ENCODE results near the gene RUVBL2. TPM values are rescaled to one million over a fixed set of nuclear protein-coding genes. Genes with fewer than 3 reads are reported as not detected.
"Not testable (repeated sequence)": the region's sequence is repeated elsewhere in the genome, so short reads cannot be mapped to it uniquely, and the experiment has no call there.

Gene RUVBL2
- total and polyA plus RNA-seq, 4 donors: 29.6 to 80.1 (median 49.6) TPM

GRCh38 chr19:49020931-49021895 is 27.5 kb downstream of the RUVBL2 start:
- no peak overlapping the region for H3K27ac ChIP-seq (ENCODE audit: low read depth in 1 of 2, low read length in 2 of 2)
- TF ChIP-seq RAD21 (IDR thresholded peaks at IDR 0.05) (no peak), ATF3 (IDR thresholded peaks at IDR 0.05) (no peak), EGR1 (IDR thresholded peaks at IDR 0.05; ENCODE audit: low read depth in 2 of 2) (no peak), HNF4A (conservative IDR thresholded peaks at IDR 0.05) (no peak), SP1 (IDR thresholded peaks at IDR 0.05) (no peak), HNF4G (IDR thresholded peaks at IDR 0.05) (no peak), FOXA1 (IDR thresholded peaks at IDR 0.05) (no peak), JUND (IDR thresholded peaks at IDR 0.05) (no peak), MAX (IDR thresholded peaks at IDR 0.05) (no peak), YY1 (IDR thresholded peaks at IDR 0.05) (no peak), RXRA (IDR thresholded peaks at IDR 0.05) (no peak), NR2F2 (IDR thresholded peaks at IDR 0.05) (no peak), FOXA2 (IDR thresholded peaks at IDR 0.05) (no peak)
- DNase-seq (ENCODE audit: low spot score): no peak
- no peak overlapping the region for H3K9ac ChIP-seq (ENCODE audit: low read depth in 1 of 2, low read length in 2 of 2)
- no peaks in the 10 kb centered on the region for H3K27me3 ChIP-seq (ENCODE audit: control insufficient read depth in 4 of 4, insufficient read depth in 4 of 4, low read length in 3 of 4)
- peaks cover 0 to under 1% (median 0%) of the 10 kb centered on the region in 4 donors for H3K36me3 ChIP-seq (ENCODE audit: control insufficient read depth in 4 of 4, insufficient read depth in 3 of 4, low read depth in 1 of 4, low read length in 3 of 4)
- H3K9me3 ChIP-seq (ENCODE audit: control insufficient read depth in 4 of 4, low read length in 3 of 4): no peaks in the 10 kb centered on the region
- 50% methylated on average over 16 of the region's 16 CpGs for WGBS
- H3K4me1 ChIP-seq (ENCODE audit: control insufficient read depth in 4 of 4, insufficient read depth in 4 of 4, low read length in 3 of 4): peaks cover 5 to 22% (median 16%) of the 10 kb centered on the region in 4 donors
- no peak overlapping the region for H3K4me3 ChIP-seq (ENCODE audit: low read depth in 1 of 3, low read length in 3 of 3)

- 90% methylated on average over 9 of the region's 9 CpGs for WGBS
- Histone ChIP-seq H3K9me3 (ENCODE audit: control insufficient read depth in 4 of 4, low read length in 3 of 4) (no peaks in the 10 kb centered on the region), H3K4me3 (ENCODE audit: low read depth in 1 of 3, low read length in 3 of 3) (no peak overlapping the region), H3K36me3 (ENCODE audit: control insufficient read depth in 4 of 4, insufficient read depth in 3 of 4, low read depth in 1 of 4, low read length in 3 of 4) (no peaks in the 10 kb centered on the region), H3K27me3 (ENCODE audit: control insufficient read depth in 4 of 4, insufficient read depth in 4 of 4, low read length in 3 of 4) (no peaks in the 10 kb centered on the region), H3K9ac (ENCODE audit: low read depth in 1 of 2, low read length in 2 of 2) (no peak overlapping the region), H3K27ac (ENCODE audit: low read depth in 1 of 2, low read length in 2 of 2) (no peak overlapping the region), H3K4me1 (ENCODE audit: control insufficient read depth in 4 of 4, insufficient read depth in 4 of 4, low read length in 3 of 4) (peaks cover 5 to 22% (median 16%) of the 10 kb centered on the region in 4 donors)
- no peak for DNase-seq (ENCODE audit: low spot score)
- TF ChIP-seq SP1 (IDR thresholded peaks at IDR 0.05): no peak
- no peak for TF ChIP-seq CTCF (IDR thresholded peaks at IDR 0.05; ENCODE audit: low read depth, low read length, missing input control)
- TF ChIP-seq EGR1 (IDR thresholded peaks at IDR 0.05; ENCODE audit: low read depth in 2 of 2): no peak
- TF ChIP-seq ATF3 (IDR thresholded peaks at IDR 0.05): no peak
Observed at GRCh38 chr19:49022116-49022515, 28.4 kb downstream of the RUVBL2 start.

GRCh38 chr19:49024233-49024632 is 30.5 kb downstream of the RUVBL2 start, which contains the start of gene CGB3:
Gene CGB3, minus strand, starts transcription at chr19:49024333. Its CDS starts 362 bp downstream, at chr19:49023971.
- not testable (repeated sequence) for DNase-seq (ENCODE audit: low spot score); H3K27me3 ChIP-seq (ENCODE audit: control insufficient read depth in 4 of 4, insufficient read depth in 4 of 4, low read length in 3 of 4); H3K27ac ChIP-seq (ENCODE audit: low read depth in 1 of 2, low read length in 2 of 2); H3K9me3 ChIP-seq (ENCODE audit: control insufficient read depth in 4 of 4, low read length in 3 of 4); H3K4me3 ChIP-seq (ENCODE audit: low read depth in 1 of 3, low read length in 3 of 3); H3K9ac ChIP-seq (ENCODE audit: low read depth in 1 of 2, low read length in 2 of 2); H3K4me1 ChIP-seq (ENCODE audit: control insufficient read depth in 4 of 4, insufficient read depth in 4 of 4, low read length in 3 of 4); H3K36me3 ChIP-seq (ENCODE audit: control insufficient read depth in 4 of 4, insufficient read depth in 3 of 4, low read depth in 1 of 4, low read length in 3 of 4)
- WGBS: 76% methylated on average over 14 of the region's 15 CpGs

GRCh38 chr19:49025088-49025487 is 31.4 kb downstream of the RUVBL2 start:
- WGBS: 84% methylated on average over 4 of the region's 6 CpGs
- not testable (repeated sequence) for H3K4me3 ChIP-seq (ENCODE audit: low read depth in 1 of 3, low read length in 3 of 3); H3K9me3 ChIP-seq (ENCODE audit: control insufficient read depth in 4 of 4, low read length in 3 of 4); H3K9ac ChIP-seq (ENCODE audit: low read depth in 1 of 2, low read length in 2 of 2); DNase-seq (ENCODE audit: low spot score); H3K27me3 ChIP-seq (ENCODE audit: control insufficient read depth in 4 of 4, insufficient read depth in 4 of 4, low read length in 3 of 4); H3K4me1 ChIP-seq (ENCODE audit: control insufficient read depth in 4 of 4, insufficient read depth in 4 of 4, low read length in 3 of 4); H3K36me3 ChIP-seq (ENCODE audit: control insufficient read depth in 4 of 4, insufficient read depth in 3 of 4, low read depth in 1 of 4, low read length in 3 of 4); H3K27ac ChIP-seq (ENCODE audit: low read depth in 1 of 2, low read length in 2 of 2)

GRCh38 chr19:49025599-49025998 is 31.9 kb downstream of the RUVBL2 start:
- H3K9me3 ChIP-seq (ENCODE audit: control insufficient read depth in 4 of 4, low read length in 3 of 4); H3K4me3 ChIP-seq (ENCODE audit: low read depth in 1 of 3, low read length in 3 of 3); DNase-seq (ENCODE audit: low spot score); H3K9ac ChIP-seq (ENCODE audit: low read depth in 1 of 2, low read length in 2 of 2); H3K27ac ChIP-seq (ENCODE audit: low read depth in 1 of 2, low read length in 2 of 2); H3K4me1 ChIP-seq (ENCODE audit: control insufficient read depth in 4 of 4, insufficient read depth in 4 of 4, low read length in 3 of 4); H3K27me3 ChIP-seq (ENCODE audit: control insufficient read depth in 4 of 4, insufficient read depth in 4 of 4, low read length in 3 of 4); H3K36me3 ChIP-seq (ENCODE audit: control insufficient read depth in 4 of 4, insufficient read depth in 3 of 4, low read depth in 1 of 4, low read length in 3 of 4): not testable (repeated sequence)
- WGBS: 88% methylated on average over 23 of the region's 23 CpGs
